Hematopoietic multipotent progenitor cell treated with erythropoietin and hydrocortisone succinate and interleukin-3 and kit ligand, for 6 days (in vitro differentiated cells): ENCODE data around the gene PLEKHA6.

Experiments
- DNase-seq: peaks from one replicate; pipeline ENCODE4 v3.0.0-alpha.2; 2015

The PLEKHA6 gene

GRCh38 chr1:204359474-204360255, at the start of gene PLEKHA6:
Gene PLEKHA6 (minus strand): TSS chr1:204359929. CDS start chr1:204273727, 86,202 bp downstream.
- peak; percentile 57 for DNase-seq

GRCh38 chr1:204409123-204409522, 49.4 kb upstream of the PLEKHA6 start:
- peak; percentile 38 for DNase-seq

- no peak for DNase-seq
These were observed 48.9 kb upstream of the PLEKHA6 start for GRCh38 chr1:204408602-204409001.

GRCh38 chr1:204408074-204408507, 48.4 kb upstream of the PLEKHA6 start:
- DNase-seq = peak; percentile 82

GRCh38 chr1:204407295-204407971, 47.7 kb upstream of the PLEKHA6 start:
- DNase-seq = no peak

GRCh38 chr1:204406621-204407020, 46.9 kb upstream of the PLEKHA6 start:
- DNase-seq = no peak

GRCh38 chr1:204405988-204406387, 46.3 kb upstream of the PLEKHA6 start:
- no peak for DNase-seq

GRCh38 chr1:204404629-204405028, 44.9 kb upstream of the PLEKHA6 start:
- DNase-seq = no peak

GRCh38 chr1:204402391-204402790, 42.7 kb upstream of the PLEKHA6 start:
- no peak for DNase-seq

- DNase-seq = no peak
These were observed 42.0 kb upstream of the PLEKHA6 start for GRCh38 chr1:204401730-204402129.

- DNase-seq = no peak
These were observed 41.3 kb upstream of the PLEKHA6 start for GRCh38 chr1:204400882-204401510.

GRCh38 chr1:204398197-204399125, 38.7 kb upstream of the PLEKHA6 start:
- DNase-seq = peak; percentile 90

- peak; percentile 64 for DNase-seq
These were observed 36.4 kb upstream of the PLEKHA6 start for GRCh38 chr1:204396015-204396583.

GRCh38 chr1:204391629-204392028, 31.9 kb upstream of the PLEKHA6 start:
- DNase-seq = no peak

- no peak for DNase-seq
These were observed 31.2 kb upstream of the PLEKHA6 start for GRCh38 chr1:204390751-204391466.

GRCh38 chr1:204385727-204386126, 26.0 kb upstream of the PLEKHA6 start:
- DNase-seq = no peak

- DNase-seq = no peak
These were observed 25.1 kb upstream of the PLEKHA6 start for GRCh38 chr1:204384636-204385352.

- DNase-seq = no peak
These were observed 23.6 kb upstream of the PLEKHA6 start for GRCh38 chr1:204383163-204383904.

- no peak for DNase-seq
These were observed 23.0 kb upstream of the PLEKHA6 start for GRCh38 chr1:204382714-204383083.

GRCh38 chr1:204380293-204380831, 20.6 kb upstream of the PLEKHA6 start:
- no peak for DNase-seq
